H1 (cell line): Measurements from ENCODE around the gene APC2. TPM values are rescaled to one million over a fixed set of nuclear protein-coding genes. Genes with fewer than 3 reads are reported as not detected.
A peak's percentile ranks its signal among the peaks of the same experiment; 100 is the strongest.

Experiments used
- ASH2L ChIP-seq: fragments of 200-600, 300-600 bp; sonication (generic); IDR thresholded peaks from one replicate; pipeline ENCODE4 v1.7.1; 2017; ENCODE audit warnings: low read length
- BACH1 ChIP-seq: IDR thresholded peaks from 2 replicates; pipeline ENCODE4 v1.6.1; 2012; ENCODE audit warnings: low read length, improper control_type of control experiment
- BCL11A ChIP-seq, 2 experiments: IDR thresholded peaks; one replicate each; pipeline ENCODE4 v1.6.1; 2011; ENCODE audit warnings: low read depth in 2 of 2, low read length in 2 of 2, mild to moderate bottlenecking in 2 of 2
- CHD1 ChIP-seq: IDR thresholded peaks from 2 replicates; pipeline ENCODE4 v1.6.1; 2012; ENCODE audit warnings: low read depth, low read length, improper control_type of control experiment
- CHD2 ChIP-seq: IDR thresholded peaks from 2 replicates; pipeline ENCODE4 v1.6.1; 2012; ENCODE audit warnings: low read length, improper control_type of control experiment
- CREB1 ChIP-seq: IDR thresholded peaks from 2 replicates; pipeline ENCODE4 v1.6.1; 2012; ENCODE audit warnings: inconsistent platforms
- GTF2F1 ChIP-seq: IDR thresholded peaks from 2 replicates; pipeline ENCODE4 v1.6.1; 2012; ENCODE audit warnings: low read depth, low read length, improper control_type of control experiment, borderline replicate concordance
- JUND ChIP-seq: IDR thresholded peaks from 2 replicates; pipeline ENCODE4 v1.6.1; 2011; ENCODE audit warnings: mild to moderate bottlenecking, improper control_type of control experiment, low read length
- KDM4A ChIP-seq: IDR thresholded peaks from one replicate; pipeline ENCODE4 v1.7.1; 2012; ENCODE audit warnings: low read depth, mild to moderate bottlenecking, moderate library complexity, low read length, inconsistent platforms; ENCODE audit not compliant: severe bottlenecking
- POLR2A ChIP-seq, 2 experiments: IDR thresholded peaks; 1 replicate in 1 of 2; 2 replicates in 1 of 2; pipeline ENCODE4 v1.6.1; 2011; ENCODE audit warnings: low read depth in 2 of 2, low read length in 2 of 2, mild to moderate bottlenecking in 2 of 2; ENCODE audit errors: control extremely low read depth in 1 of 2
- RAD21 ChIP-seq, 2 experiments: IDR thresholded peaks in 1 of 2; conservative IDR thresholded peaks in 1 of 2; 2 replicates each; pipeline ENCODE4 v1.6.1; 2011; ENCODE audit warnings: low read depth in 2 of 2, low read length in 2 of 2, improper control_type of control experiment in 1 of 2, inconsistent platforms in 1 of 2, mild to moderate bottlenecking in 1 of 2, moderate library complexity in 1 of 2
- RFX5 ChIP-seq: IDR thresholded peaks from 2 replicates; pipeline ENCODE4 v1.6.1; 2011; ENCODE audit warnings: low read depth, low read length, improper control_type of control experiment, borderline replicate concordance
- RXRA ChIP-seq: IDR thresholded peaks from 2 replicates; pipeline ENCODE4 v1.6.1; 2011; ENCODE audit warnings: low read depth, mild to moderate bottlenecking, low read length, moderate library complexity; ENCODE audit not compliant: insufficient read depth
- SAP30 ChIP-seq: fragments of 300-600 bp; sonication (generic); IDR thresholded peaks from 2 replicates; pipeline ENCODE4 v1.7.1; 2012; ENCODE audit warnings: low read length, moderate library complexity, mild to moderate bottlenecking, inconsistent platforms; ENCODE audit not compliant: insufficient read depth, insufficient replicate concordance
- SP1 ChIP-seq: IDR thresholded peaks from 2 replicates; pipeline ENCODE4 v1.6.1; 2011; ENCODE audit warnings: low read depth, low read length
- SP4 ChIP-seq: IDR thresholded peaks from 2 replicates; pipeline ENCODE4 v1.6.1; 2012; ENCODE audit warnings: low read length, inconsistent platforms
- SUZ12 ChIP-seq: fragments of 200-600 bp; sonication (generic); IDR thresholded peaks from 2 replicates; pipeline ENCODE4 v1.6.1; 2012; ENCODE audit warnings: mild to moderate bottlenecking, inconsistent platforms, low read length, moderate library complexity, mixed read lengths
- TAF1 ChIP-seq: IDR thresholded peaks from 2 replicates; pipeline ENCODE4 v1.6.1; 2011; ENCODE audit warnings: mild to moderate bottlenecking, low read depth, low read length
- TAF7 ChIP-seq: optimal IDR thresholded peaks from 2 replicates; pipeline ENCODE3; 2011; ENCODE audit warnings: low read depth, mild to moderate bottlenecking, inconsistent platforms, low read length, moderate library complexity, borderline replicate concordance
- YY1 ChIP-seq: IDR thresholded peaks from 2 replicates; pipeline ENCODE4 v1.6.1; 2011; ENCODE audit warnings: low read depth, mild to moderate bottlenecking, low read length
- polyA plus RNA-seq, 7 experiments: library from polyadenylated mRNA; depleted of rRNA in 3 of 7; stranded (reverse) in 5 of 7; unstranded in 2 of 7; fragments of >200 nt in 5 of 7; fragments of 200-250 nt in 2 of 7; gene quantifications; 1 replicate in 5 of 7; 2 replicates in 1 of 7; 4 replicates in 1 of 7; pipeline versions ENCODE4 v1.2.1 to v1.2.3, GENCODE V29; 2011 to 2013; ENCODE audit warnings: missing spikeins in 2 of 7, mixed read lengths in 2 of 7
- total RNA-seq: library from RNA; stranded (reverse); fragmentation: NEBNext Ultra II Directional; extraction: Animal tissue kit (Norgen Biotek cat#: 25700); gene quantifications from 2 replicates; pipeline ENCODE4 v1.2.1, GENCODE V29; 2021
- TF ChIP-seq, protein P1 (sequence below): IDR thresholded peaks from 2 replicates; pipeline ENCODE4 v1.6.1; 2012; ENCODE audit warnings: low read length, inconsistent platforms
- TF ChIP-seq, protein P2 (sequence below): IDR thresholded peaks from 2 replicates; pipeline ENCODE4 v1.6.1; 2012; ENCODE audit warnings: inconsistent platforms
- TF ChIP-seq, protein P3 (sequence below): IDR thresholded peaks from 2 replicates; pipeline ENCODE4 v1.6.1; 2012; ENCODE audit warnings: inconsistent platforms

APC2 gene
- total and polyA plus RNA-seq, 2 of the 8 experiments (the other 6 are each of a cell fraction or from before 2014, with no cell fraction given) = 1.3 to 4.1 TPM

GRCh38 chr19:1465191-1466016, 15.5 kb downstream of the APC2 start (continued):
- TF ChIP-seq, protein P1, sequence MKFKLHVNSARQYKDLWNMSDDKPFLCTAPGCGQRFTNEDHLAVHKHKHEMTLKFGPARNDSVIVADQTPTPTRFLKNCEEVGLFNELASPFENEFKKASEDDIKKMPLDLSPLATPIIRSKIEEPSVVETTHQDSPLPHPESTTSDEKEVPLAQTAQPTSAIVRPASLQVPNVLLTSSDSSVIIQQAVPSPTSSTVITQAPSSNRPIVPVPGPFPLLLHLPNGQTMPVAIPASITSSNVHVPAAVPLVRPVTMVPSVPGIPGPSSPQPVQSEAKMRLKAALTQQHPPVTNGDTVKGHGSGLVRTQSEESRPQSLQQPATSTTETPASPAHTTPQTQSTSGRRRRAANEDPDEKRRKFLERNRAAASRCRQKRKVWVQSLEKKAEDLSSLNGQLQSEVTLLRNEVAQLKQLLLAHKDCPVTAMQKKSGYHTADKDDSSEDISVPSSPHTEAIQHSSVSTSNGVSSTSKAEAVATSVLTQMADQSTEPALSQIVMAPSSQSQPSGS = no peak
- TF ChIP-seq SUZ12 = no peak
- 0 out of 2 replicates have a peak, but pooled peaks have one; percentile 6 for TF ChIP-seq YY1
- no peak for TF ChIP-seq SAP30
- TF ChIP-seq CHD2 = no peak
- TF ChIP-seq SP4 = no peak
- no peak for TF ChIP-seq CHD1
- TF ChIP-seq POLR2A (IDR thresholded peaks at IDR 0.05; ENCODE audit: control extremely low read depth in 1 of 2, low read depth in 2 of 2, low read length in 2 of 2) = no peak
- TF ChIP-seq RXRA = no peak
- TF ChIP-seq, protein P2, sequence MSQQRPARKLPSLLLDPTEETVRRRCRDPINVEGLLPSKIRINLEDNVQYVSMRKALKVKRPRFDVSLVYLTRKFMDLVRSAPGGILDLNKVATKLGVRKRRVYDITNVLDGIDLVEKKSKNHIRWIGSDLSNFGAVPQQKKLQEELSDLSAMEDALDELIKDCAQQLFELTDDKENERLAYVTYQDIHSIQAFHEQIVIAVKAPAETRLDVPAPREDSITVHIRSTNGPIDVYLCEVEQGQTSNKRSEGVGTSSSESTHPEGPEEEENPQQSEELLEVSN = peak; percentile 67; the same call in 1 of the 2 replicates
- TF ChIP-seq BCL11A (IDR thresholded peaks at IDR 0.05; ENCODE audit: low read depth in 2 of 2, low read length in 2 of 2) = no peak
- TF ChIP-seq TAF1 = no peak
- no peak for TF ChIP-seq SP1
- peak; percentile 5; the same call in 1 of the 2 replicates for TF ChIP-seq BACH1
- peak; percentile 53 for TF ChIP-seq CREB1
- no peak for TF ChIP-seq TAF7
- peak; percentile 19 to 39; a peak in 3 of 4 replicates for TF ChIP-seq RAD21 (IDR thresholded peaks at IDR 0.05 in 1 of 2, conservative IDR thresholded peaks at IDR 0.05 in 1 of 2; ENCODE audit: low read depth in 2 of 2, low read length in 2 of 2)
- no peak for TF ChIP-seq JUND
- TF ChIP-seq, protein P3, sequence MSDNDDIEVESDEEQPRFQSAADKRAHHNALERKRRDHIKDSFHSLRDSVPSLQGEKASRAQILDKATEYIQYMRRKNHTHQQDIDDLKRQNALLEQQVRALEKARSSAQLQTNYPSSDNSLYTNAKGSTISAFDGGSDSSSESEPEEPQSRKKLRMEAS = peak; percentile 39
- no peak for TF ChIP-seq GTF2F1
- TF ChIP-seq KDM4A = no peak
- no peak for TF ChIP-seq RFX5
- TF ChIP-seq ASH2L = no peak
